Mucosa of descending colon (tissue), 3 donors: ENCODE data around the gene UNC5B. TPM values are rescaled to one million over a fixed set of nuclear protein-coding genes. Genes with fewer than 3 reads are reported as not detected.

Experiments
- ATAC-seq: fragments of 200-7000 bp; cut with Tn5 transposase; one replicate; pipeline ENCODE4 v1.9.1; 2020; ENCODE audit warnings: mild to moderate bottlenecking, moderate library complexity
- DNase-seq, 3 donors: peaks; one replicate each; pipeline ENCODE4 v3.0.0-alpha.2; 2020
- H3K36me3 ChIP-seq: fragments of 200-600 bp; one replicate; pipeline ENCODE4 v1.8.0; 2021; ENCODE audit warnings: low read depth, mild to moderate bottlenecking
- H3K4me1 ChIP-seq: fragments of 200-600 bp; one replicate; pipeline ENCODE4 v1.8.0; 2021; ENCODE audit warnings: low read depth, mild to moderate bottlenecking
- H3K4me3 ChIP-seq: fragments of 200-600 bp; one replicate; pipeline ENCODE4 v1.8.0; 2021; ENCODE audit warnings: mild to moderate bottlenecking
- H3K9me3 ChIP-seq: fragments of 200-600 bp; one replicate; pipeline ENCODE4 v1.8.0; 2021; ENCODE audit warnings: mild to moderate bottlenecking
- CTCF ChIP-seq: fragments of 200-600 bp; IDR thresholded peaks from one replicate; pipeline ENCODE4 v1.8.0; 2022; ENCODE audit warnings: antibody characterized with exemption, mild to moderate bottlenecking
- intact Hi-C, 2 donors: fragments of 100-400 bp; cut with DNase I in 1 of 2; cut with micrococcal nuclease in 1 of 2; formaldehyde crosslinking; loops; one replicate each; pipeline versions ENCODE4 v1.11.0 to v1.11.1; 2022; cut with DNase I, micrococcal nuclease
- total RNA-seq, 3 donors: library from RNA; stranded (reverse); fragmentation: NEBNext Ultra II Directional in 2 of 3; extraction: Animal tissue kit (Norgen Biotek cat#: 25700) in 2 of 3; gene quantifications; one replicate each; pipeline versions ENCODE4 v1.2.1 to v1.2.4, GENCODE V29; 2021 to 2023
- donor health status: DM: no; HTN: no; CAD: no; lungs with moderate emphysema.
- donor health status: DM: no; HTN: no; CAD: no.
- donor health status: DM: no; HTN: yes; CAD: no.

The UNC5B gene
- total RNA-seq, 3 donors from 2014 or later: 11.0 to 17.4 (median 11.4) TPM

- no peak for TF ChIP-seq CTCF
- no peaks in the 10 kb centered on the region for H3K36me3 ChIP-seq
- intact Hi-C loops: no loop called here
- no peaks in the 10 kb centered on the region for H3K9me3 ChIP-seq
- peaks cover 4% of the 10 kb centered on the region for H3K4me1 ChIP-seq
- DNase-seq (peak; percentile 65 to 71 (median 69)), ATAC-seq (peak; percentile 73)
- H3K4me3 ChIP-seq: no peak overlapping the region
Measured at GRCh38 chr10:71351628-71352319, 139.4 kb downstream of the UNC5B start.

Other genes with a start within 250 kb of the UNC5B start
- 1 to 10 TPM; 6.0 to 6.4 (median 6.3) TPM for gene SLC29A3, start 106.7 kb downstream of the UNC5B start, total RNA-seq
- 1 to 10 TPM; 1.8 to 3.6 (median 3.0) TPM for gene CDH23, start 184.3 kb downstream of the UNC5B start, total RNA-seq